Effector memory CD4-positive, alpha-beta T cell (primary cell): ENCODE results near the gene MFSD2B.
A peak's percentile ranks its signal among the peaks of the same experiment; 100 is the strongest.

Source experiments
- DNase-seq, 3 donors: peaks; one replicate each; pipeline ENCODE4 v3.0.0-alpha.2; 2020
- H3K27ac ChIP-seq: 2 replicates; pipeline ENCODE4 v1.7.0; 2013; ENCODE audit warnings: mild to moderate bottlenecking, low read length, moderate library complexity; ENCODE audit not compliant: insufficient read depth, poor library complexity, severe bottlenecking
- H3K27me3 ChIP-seq: replicated peaks from 2 replicates; pipeline ENCODE4 v1.7.0; 2013; ENCODE audit warnings: mild to moderate bottlenecking, low read length; ENCODE audit not compliant: insufficient read depth, control insufficient read depth, poor library complexity, severe bottlenecking
- H3K36me3 ChIP-seq: 2 replicates; pipeline ENCODE4 v1.7.0; 2013; ENCODE audit warnings: mild to moderate bottlenecking, low read length, moderate library complexity; ENCODE audit not compliant: control insufficient read depth, insufficient read depth
- H3K4me1 ChIP-seq: 2 replicates; pipeline ENCODE4 v1.7.0; 2013; ENCODE audit warnings: low read length, mild to moderate bottlenecking; ENCODE audit not compliant: control insufficient read depth, insufficient read depth, poor library complexity, severe bottlenecking
- H3K4me3 ChIP-seq: 2 replicates; pipeline ENCODE4 v1.7.0; 2013; ENCODE audit warnings: low read length, low read depth, mild to moderate bottlenecking; ENCODE audit not compliant: insufficient read depth, poor library complexity, severe bottlenecking
- H3K9me3 ChIP-seq: 2 replicates; pipeline ENCODE4 v1.7.0; 2013; ENCODE audit warnings: mild to moderate bottlenecking, low read length, moderate library complexity; ENCODE audit not compliant: control insufficient read depth

Gene MFSD2B

DNA sequence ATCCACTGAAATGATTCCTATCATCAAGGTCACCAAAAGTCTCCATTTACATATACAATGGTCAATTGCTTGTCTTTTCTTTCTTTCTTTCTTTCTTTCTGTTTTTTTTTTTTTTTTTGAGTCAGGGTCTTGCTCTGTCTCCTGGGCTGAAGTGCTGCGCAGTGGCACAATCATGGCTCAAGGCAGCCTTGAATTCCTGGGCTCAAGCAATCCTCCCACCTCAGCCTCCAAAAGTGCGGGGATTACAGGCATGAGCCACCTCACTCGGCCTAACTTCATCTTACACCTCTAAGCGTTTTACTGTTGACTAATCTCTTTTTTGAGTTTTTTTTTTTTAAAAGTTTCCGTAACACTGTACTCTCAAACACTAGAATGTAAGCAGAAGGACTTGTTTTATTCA lies 65.4 kb downstream of the MFSD2B start:
- H3K9me3 ChIP-seq, result no peaks in the 10 kb centered on the region
- peak overlapping the region; percentile 80 for H3K4me3 ChIP-seq
- no peaks in the 10 kb centered on the region for H3K27me3 ChIP-seq
- peak overlapping the region; percentile 86 for H3K27ac ChIP-seq
- peaks cover 27% of the 10 kb centered on the region for H3K36me3 ChIP-seq
- no peak for DNase-seq
- peaks cover 7% of the 10 kb centered on the region for H3K4me1 ChIP-seq
